A673 (cell line): ENCODE data around the gene TMEM88. TPM values are rescaled to one million over a fixed set of nuclear protein-coding genes. Genes with fewer than 3 reads are reported as not detected.
A peak's percentile ranks its signal among the peaks of the same experiment; 100 is the strongest.

Source experiments
- BruUV-seq: library from RNA; stranded (reverse); fragments of 400-500 nt; replicated peaks from 2 replicates; lab custom pipeline; 2021; lab: Mats Ljungman, UMichigan
- CTCF ChIA-PET: fragments of 300-600 bp; sonication (Branson Sonifier 250); formaldehyde crosslinking; loops from one replicate; lab custom pipeline; 2022; ENCODE audit warnings: antibody characterized with exemption; lab: Charles Lee
- POLR2A ChIA-PET: fragments of 300-600 bp; sonication (Branson Sonifier 250); formaldehyde crosslinking; loops from one replicate; lab custom pipeline; 2022; ENCODE audit warnings: antibody characterized with exemption; ENCODE audit not compliant: low non-redundant PET; lab: Charles Lee
- DNase-seq: peaks from one replicate; pipeline ENCODE4 v3.0.0-alpha.2; 2015; ENCODE audit warnings: low spot score
- H3K27ac ChIP-seq: fragments of 200-600 bp; sonication (generic); 2 replicates; pipeline ENCODE4 v1.5.1; 2016; ENCODE audit warnings: mixed run types, low read depth, mild to moderate bottlenecking, mixed read lengths, antibody characterized with exemption, low read length; ENCODE audit not compliant: poor library complexity, severe bottlenecking
- H3K27me3 ChIP-seq: fragments of 200-600 bp; sonication (generic); replicated peaks from 2 replicates; pipeline ENCODE4 v1.6.1; 2017; ENCODE audit warnings: mixed run types, low read depth, mild to moderate bottlenecking, mixed read lengths, antibody characterized with exemption, low read length; ENCODE audit not compliant: insufficient read depth, poor library complexity
- H3K36me3 ChIP-seq: fragments of 200-600 bp; sonication (generic); 2 replicates; pipeline ENCODE4 v1.6.1; 2016; ENCODE audit warnings: mixed run types, mild to moderate bottlenecking, mixed read lengths, antibody characterized with exemption, low read length; ENCODE audit not compliant: insufficient read depth, poor library complexity, severe bottlenecking
- H3K4me1 ChIP-seq: fragments of 200-600 bp; sonication (generic); 2 replicates; pipeline ENCODE4 v1.6.1; 2017; ENCODE audit warnings: mixed run types, mild to moderate bottlenecking, mixed read lengths, antibody characterized with exemption, low read length; ENCODE audit not compliant: insufficient read depth, poor library complexity, severe bottlenecking
- H3K4me3 ChIP-seq: fragments of 200-600 bp; sonication (generic); 2 replicates; pipeline ENCODE4 v1.5.1; 2016; ENCODE audit warnings: low read depth, mixed run types, mild to moderate bottlenecking, mixed read lengths, low read length; ENCODE audit not compliant: poor library complexity, severe bottlenecking
- H3K9me3 ChIP-seq: fragments of 200-600 bp; sonication (generic); 2 replicates; pipeline ENCODE4 v1.6.1; 2016; ENCODE audit warnings: mixed run types, low read depth, mild to moderate bottlenecking, mixed read lengths, antibody characterized with exemption, low read length; ENCODE audit not compliant: poor library complexity, severe bottlenecking
- CTCF ChIP-seq: fragments of 300-800, 200-600 bp; sonication (generic); conservative IDR thresholded peaks from 2 replicates; pipeline ENCODE4 v1.5.1; 2017; ENCODE audit warnings: low read depth, mild to moderate bottlenecking, antibody characterized with exemption, low read length, moderate library complexity, mixed read lengths
- EZH2 ChIP-seq: fragments of 200-600 bp; sonication (generic); IDR thresholded peaks from 2 replicates; pipeline ENCODE4 v1.6.1; 2017; ENCODE audit warnings: borderline replicate concordance, low read depth, mild to moderate bottlenecking, mixed read lengths, antibody characterized with exemption, low read length; ENCODE audit not compliant: poor library complexity, severe bottlenecking
- intact Hi-C: fragments of 100-400 bp; cut with micrococcal nuclease; formaldehyde crosslinking; loops from one replicate; pipeline ENCODE4 v1.10.0; 2022; ENCODE audit not compliant: unreplicated experiment
- total RNA-seq: library from RNA; stranded (reverse); gene quantifications from 2 replicates; pipeline ENCODE4 v1.2.3, GENCODE V29; 2021

TMEM88 gene
- total RNA-seq, 1 experiment from 2014 or later = 1.7 TPM

GRCh38 chr17:7857713-7858521 is 3.1 kb downstream of the TMEM88 start, which contains the start of gene CYB5D1:
Gene CYB5D1 (plus strand): TSS chr17:7858003. CDS start chr17:7858135, 132 bp downstream.
- Histone ChIP-seq H3K36me3 (peaks cover 11% of the 10 kb centered on the region), H3K9me3 (no peaks in the 10 kb centered on the region), H3K4me3 (peak within 1 kb of the TSS; percentile 65), H3K4me1 (peaks cover 20% of the 10 kb centered on the region), H3K27ac (peak within 1 kb of the TSS; percentile 93), H3K27me3 (no peaks in the 10 kb centered on the region)
- DNase-seq = peak; percentile 97
- intact Hi-C loops = loop anchor here (1.0 kb wide), 1 partner anchor 172 kb away; no protein-coding TSS in a partner anchor
- ChIA-PET CTCF (interaction anchor here (0.6 to 2.0 kb wide), 8 partner anchors 13 to 200 kb away, joined by 4 to 11 read pairs (median 4); no protein-coding TSS in a partner anchor), POLR2A (interaction anchor here (0.7 kb wide), 1 partner anchor 85 kb away, joined by 3 read pairs; no protein-coding TSS in a partner anchor)
- TF ChIP-seq EZH2 (no peak), CTCF (no peak)
- BruUV-seq = no TSS peak

- H3K27me3 ChIP-seq = no peaks in the 10 kb centered on the region
- ChIA-PET CTCF (no interaction called here), POLR2A (no interaction called here)
- H3K4me1 ChIP-seq = peaks cover 22% of the 10 kb centered on the region
- peaks cover 7% of the 10 kb centered on the region for H3K36me3 ChIP-seq
- H3K9me3 ChIP-seq = no peaks in the 10 kb centered on the region
- intact Hi-C loops = no loop called here
- BruUV-seq = no TSS peak
- 0 out of 2 replicates have a peak, but pooled peaks have one; percentile 30 for TF ChIP-seq CTCF
- no peak for TF ChIP-seq EZH2
- H3K27ac ChIP-seq = peak overlapping the region; percentile 93
- peak; percentile 63 for DNase-seq
- peak overlapping the region; percentile 65 for H3K4me3 ChIP-seq
These were observed 3.6 kb downstream of the TMEM88 start for GRCh38 chr17:7858522-7858810.

GRCh38 chr17:7859028-7859427 is 4.2 kb downstream of the TMEM88 start:
- Histone ChIP-seq H3K4me3 (peak overlapping the region; percentile 65), H3K27ac (no peak overlapping the region), H3K27me3 (no peaks in the 10 kb centered on the region), H3K9me3 (no peaks in the 10 kb centered on the region), H3K4me1 (peaks cover 22% of the 10 kb centered on the region), H3K36me3 (peaks cover 1% of the 10 kb centered on the region)
- TF ChIP-seq EZH2 (no peak), CTCF (no peak)
- BruUV-seq = no TSS peak
- intact Hi-C loops = no loop called here
- POLR2A ChIA-PET = interaction anchor here (0.5 kb wide), 1 partner anchor 209 kb away, joined by 4 read pairs; no protein-coding TSS in a partner anchor
- no peak for DNase-seq
- CTCF ChIA-PET = no interaction called here
